ENCODE data around the gene CLDN8. TPM values are rescaled to one million over a fixed set of nuclear protein-coding genes. Genes with fewer than 3 reads are reported as not detected.

The CLDN8 gene
- total RNA-seq, 1 donor: not detected

- no peak overlapping the region for H3K27ac ChIP-seq (ENCODE audit: low read depth, low read length)
- no peaks in the 10 kb centered on the region for H3K4me1 ChIP-seq (ENCODE audit: insufficient read depth, low read length)
- no peak for TF ChIP-seq CTCF (IDR thresholded peaks at IDR 0.05; ENCODE audit: extremely low read depth, low read depth, low read length)
- no peak overlapping the region for H3K4me2 ChIP-seq (ENCODE audit: insufficient read depth, low read length)
- no peaks in the 10 kb centered on the region for H3K36me3 ChIP-seq (ENCODE audit: insufficient read depth, low read length)
- no peak for DNase-seq (ENCODE audit: insufficient read length, low spot score, missing footprints)
- no peaks in the 10 kb centered on the region for H4K20me1 ChIP-seq (ENCODE audit: insufficient read depth, low read length)
- H2AFZ ChIP-seq (ENCODE audit: low read length): no peak overlapping the region
- H3K79me2 ChIP-seq (ENCODE audit: insufficient read depth, low read length): no peaks in the 10 kb centered on the region
- no peaks in the 10 kb centered on the region for H3K27me3 ChIP-seq (ENCODE audit: insufficient read depth, low read length)
- no peaks in the 10 kb centered on the region for H3K9me3 ChIP-seq (ENCODE audit: low read depth, low read length)
- H3K4me3 ChIP-seq (ENCODE audit: insufficient read depth, low read length): no peak overlapping the region
Observed at GRCh38 chr21:30251781-30252180, 35.9 kb upstream of the CLDN8 start.

GRCh38 chr21:30249936-30250335 is 34.0 kb upstream of the CLDN8 start:
- no peak for TF ChIP-seq CTCF (IDR thresholded peaks at IDR 0.05; ENCODE audit: extremely low read depth, low read depth, low read length)
- no peak overlapping the region for H3K4me2 ChIP-seq (ENCODE audit: insufficient read depth, low read length)
- H3K79me2 ChIP-seq (ENCODE audit: insufficient read depth, low read length): no peaks in the 10 kb centered on the region
- no peaks in the 10 kb centered on the region for H4K20me1 ChIP-seq (ENCODE audit: insufficient read depth, low read length)
- H3K9me3 ChIP-seq (ENCODE audit: low read depth, low read length): no peaks in the 10 kb centered on the region
- no peak overlapping the region for H3K27ac ChIP-seq (ENCODE audit: low read depth, low read length)
- no peaks in the 10 kb centered on the region for H3K36me3 ChIP-seq (ENCODE audit: insufficient read depth, low read length)
- H3K4me3 ChIP-seq (ENCODE audit: insufficient read depth, low read length): no peak overlapping the region
- H3K4me1 ChIP-seq (ENCODE audit: insufficient read depth, low read length): no peaks in the 10 kb centered on the region
- no peak for DNase-seq (ENCODE audit: insufficient read length, low spot score, missing footprints)
- H3K27me3 ChIP-seq (ENCODE audit: insufficient read depth, low read length): no peaks in the 10 kb centered on the region
- no peak overlapping the region for H2AFZ ChIP-seq (ENCODE audit: low read length)

GRCh38 chr21:30248844-30249243 is 32.9 kb upstream of the CLDN8 start:
- Histone ChIP-seq H3K27ac (ENCODE audit: low read depth, low read length) (no peak overlapping the region), H3K4me3 (ENCODE audit: insufficient read depth, low read length) (no peak overlapping the region), H3K4me1 (ENCODE audit: insufficient read depth, low read length) (no peaks in the 10 kb centered on the region), H4K20me1 (ENCODE audit: insufficient read depth, low read length) (no peaks in the 10 kb centered on the region), H3K4me2 (ENCODE audit: insufficient read depth, low read length) (no peak overlapping the region), H3K9me3 (ENCODE audit: low read depth, low read length) (no peaks in the 10 kb centered on the region), H3K27me3 (ENCODE audit: insufficient read depth, low read length) (no peaks in the 10 kb centered on the region), H3K79me2 (ENCODE audit: insufficient read depth, low read length) (no peaks in the 10 kb centered on the region), H3K36me3 (ENCODE audit: insufficient read depth, low read length) (no peaks in the 10 kb centered on the region), H2AFZ (ENCODE audit: low read length) (no peak overlapping the region)
- DNase-seq (ENCODE audit: insufficient read length, low spot score, missing footprints): no peak
- TF ChIP-seq CTCF (IDR thresholded peaks at IDR 0.05; ENCODE audit: extremely low read depth, low read depth, low read length): no peak

- H3K9me3 ChIP-seq (ENCODE audit: low read depth, low read length): no peaks in the 10 kb centered on the region
- no peaks in the 10 kb centered on the region for H4K20me1 ChIP-seq (ENCODE audit: insufficient read depth, low read length)
- H3K79me2 ChIP-seq (ENCODE audit: insufficient read depth, low read length): no peaks in the 10 kb centered on the region
- H3K4me1 ChIP-seq (ENCODE audit: insufficient read depth, low read length): no peaks in the 10 kb centered on the region
- no peak overlapping the region for H2AFZ ChIP-seq (ENCODE audit: low read length)
- no peak for DNase-seq (ENCODE audit: insufficient read length, low spot score, missing footprints)
- H3K36me3 ChIP-seq (ENCODE audit: insufficient read depth, low read length): no peaks in the 10 kb centered on the region
- H3K4me3 ChIP-seq (ENCODE audit: insufficient read depth, low read length): no peak overlapping the region
- no peaks in the 10 kb centered on the region for H3K27me3 ChIP-seq (ENCODE audit: insufficient read depth, low read length)
- no peak for TF ChIP-seq CTCF (IDR thresholded peaks at IDR 0.05; ENCODE audit: extremely low read depth, low read depth, low read length)
- H3K27ac ChIP-seq (ENCODE audit: low read depth, low read length): no peak overlapping the region
- H3K4me2 ChIP-seq (ENCODE audit: insufficient read depth, low read length): no peak overlapping the region
Observed at GRCh38 chr21:30245061-30245460, 29.2 kb upstream of the CLDN8 start.

Measured in osteoblast (primary cell).